ENCODE results near the gene CTU1.

CTU1 gene

DNA sequence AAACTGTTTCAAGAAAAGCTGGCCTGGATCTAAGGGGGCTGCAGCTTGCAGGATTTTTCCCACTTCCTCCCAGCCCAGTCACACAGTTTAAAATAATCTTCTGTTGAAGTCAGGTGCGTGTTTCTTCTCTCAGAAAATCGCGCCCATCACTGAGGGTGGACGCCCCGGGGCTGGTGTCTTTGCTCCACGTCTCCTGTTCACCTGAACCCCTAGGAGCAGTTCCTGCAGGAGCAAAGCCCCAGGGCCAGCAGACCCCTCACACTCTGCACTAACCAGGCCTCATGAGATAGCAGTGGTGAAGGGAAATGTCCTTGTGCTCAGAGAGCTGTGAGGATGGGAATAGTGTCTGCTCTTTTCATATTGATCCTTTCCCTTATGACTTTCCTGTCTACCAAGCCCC, 33.0 kb upstream of the CTU1 start:
- ChIA-PET POLR2A (no interaction called here), CTCF (interaction anchor here (1.2 kb wide), 1 partner anchor 15 kb away, joined by 3 read pairs; no protein-coding TSS in a partner anchor)
- no peak for DNase-seq (ENCODE audit: extremely low spot score)
- TF ChIP-seq, protein P1, sequence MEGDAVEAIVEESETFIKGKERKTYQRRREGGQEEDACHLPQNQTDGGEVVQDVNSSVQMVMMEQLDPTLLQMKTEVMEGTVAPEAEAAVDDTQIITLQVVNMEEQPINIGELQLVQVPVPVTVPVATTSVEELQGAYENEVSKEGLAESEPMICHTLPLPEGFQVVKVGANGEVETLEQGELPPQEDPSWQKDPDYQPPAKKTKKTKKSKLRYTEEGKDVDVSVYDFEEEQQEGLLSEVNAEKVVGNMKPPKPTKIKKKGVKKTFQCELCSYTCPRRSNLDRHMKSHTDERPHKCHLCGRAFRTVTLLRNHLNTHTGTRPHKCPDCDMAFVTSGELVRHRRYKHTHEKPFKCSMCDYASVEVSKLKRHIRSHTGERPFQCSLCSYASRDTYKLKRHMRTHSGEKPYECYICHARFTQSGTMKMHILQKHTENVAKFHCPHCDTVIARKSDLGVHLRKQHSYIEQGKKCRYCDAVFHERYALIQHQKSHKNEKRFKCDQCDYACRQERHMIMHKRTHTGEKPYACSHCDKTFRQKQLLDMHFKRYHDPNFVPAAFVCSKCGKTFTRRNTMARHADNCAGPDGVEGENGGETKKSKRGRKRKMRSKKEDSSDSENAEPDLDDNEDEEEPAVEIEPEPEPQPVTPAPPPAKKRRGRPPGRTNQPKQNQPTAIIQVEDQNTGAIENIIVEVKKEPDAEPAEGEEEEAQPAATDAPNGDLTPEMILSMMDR (IDR thresholded peaks at IDR 0.05; ENCODE audit: control extremely low read depth, extremely low read depth, low read depth, missing control alignments): no peak

DNA sequence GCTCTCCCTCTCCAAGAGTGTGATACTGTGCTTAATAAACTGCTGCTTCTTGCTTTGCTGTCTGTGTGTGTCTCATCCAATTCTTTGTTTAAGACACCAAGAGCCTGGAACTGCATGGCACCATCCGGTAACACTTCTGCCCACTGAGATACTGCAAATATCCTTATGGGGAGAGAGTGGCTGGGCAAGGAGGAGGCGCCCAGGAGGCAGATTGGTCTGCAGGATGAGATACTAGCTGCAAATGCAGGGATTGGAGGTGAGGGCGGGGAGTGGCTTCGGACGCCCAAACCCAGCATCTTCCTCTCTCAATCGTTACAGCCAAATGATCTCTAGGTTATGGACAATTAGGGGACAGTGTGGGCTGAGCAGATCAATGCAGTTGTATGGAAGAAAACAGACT, 32.2 kb upstream of the CTU1 start:
- CTCF ChIA-PET: no interaction called here
- POLR2A ChIA-PET: no interaction called here
- TF ChIP-seq, protein P1 (IDR thresholded peaks at IDR 0.05; ENCODE audit: control extremely low read depth, extremely low read depth, low read depth, missing control alignments): no peak
- no peak for DNase-seq (ENCODE audit: extremely low spot score)

DNA sequence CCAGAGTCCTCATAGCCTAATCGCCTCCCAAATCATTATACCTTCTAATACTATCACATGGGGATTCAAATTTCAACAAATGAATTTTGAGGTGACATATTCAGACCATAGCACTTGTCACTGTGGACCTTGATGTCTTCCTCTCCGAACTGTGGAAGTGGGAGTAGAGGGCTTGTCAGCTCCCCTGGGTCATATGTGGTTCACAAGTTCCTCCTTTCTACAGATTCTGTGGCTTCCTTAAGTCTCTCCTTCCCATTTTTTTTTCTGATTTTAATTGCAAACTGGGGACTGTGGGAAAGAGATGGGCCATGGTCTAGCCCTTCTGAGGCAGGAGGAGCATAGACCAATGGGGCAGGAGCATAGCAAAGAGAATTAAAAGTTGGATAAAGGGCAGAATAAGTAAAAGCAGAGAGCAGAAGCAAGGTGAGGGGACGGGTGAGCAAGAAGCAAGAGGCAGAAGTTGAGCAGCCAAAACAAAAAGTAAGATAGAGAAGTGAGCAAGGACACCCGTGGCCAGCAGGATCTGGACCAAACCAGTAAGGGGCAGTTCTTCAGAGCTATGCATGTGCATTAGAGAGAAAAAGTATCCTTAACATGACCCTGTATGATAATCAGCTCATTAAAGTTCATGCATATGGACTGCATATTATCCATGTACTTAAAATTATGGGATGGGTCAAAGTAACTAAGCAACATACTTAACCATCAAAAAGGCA, 31.2 kb upstream of the CTU1 start:
- POLR2A ChIA-PET: no interaction called here

DNA sequence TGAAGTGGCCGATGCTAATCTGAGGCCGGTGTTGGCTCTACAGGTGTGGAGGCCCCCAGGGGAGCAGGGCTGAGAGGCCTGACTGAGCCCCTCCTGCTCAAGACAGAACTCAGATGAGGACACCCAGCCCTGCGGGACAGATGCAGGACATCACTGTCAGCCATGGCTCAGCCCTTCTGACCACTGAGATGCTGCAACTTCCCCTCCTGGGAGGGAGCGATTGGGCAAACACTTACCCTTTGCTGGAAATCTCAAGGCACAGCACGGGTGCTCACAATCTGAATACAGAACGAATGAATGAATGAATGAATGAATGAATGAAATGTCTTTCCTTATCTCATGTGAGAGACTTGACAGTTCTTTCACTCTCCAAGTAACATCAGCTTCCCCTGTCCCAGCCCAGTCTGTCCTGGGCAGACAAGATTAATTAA, 30.4 kb upstream of the CTU1 start:
- CTCF ChIA-PET: interaction anchor here (1.6 to 1.7 kb wide), 2 partner anchors 9 to 19 kb away, joined by 3 to 9 read pairs; no protein-coding TSS in a partner anchor
- POLR2A ChIA-PET: no interaction called here
- no peak for DNase-seq (ENCODE audit: extremely low spot score)
- TF ChIP-seq, protein P1 (IDR thresholded peaks at IDR 0.05; ENCODE audit: control extremely low read depth, extremely low read depth, low read depth, missing control alignments): no peak

More for the DNA sequence above, 31.2 kb upstream of the CTU1 start:
- no peak for DNase-seq (ENCODE audit: extremely low spot score)
- TF ChIP-seq, protein P1 (IDR thresholded peaks at IDR 0.05; ENCODE audit: control extremely low read depth, extremely low read depth, low read depth, missing control alignments): no peak
- CTCF ChIA-PET: no interaction called here

DNA sequence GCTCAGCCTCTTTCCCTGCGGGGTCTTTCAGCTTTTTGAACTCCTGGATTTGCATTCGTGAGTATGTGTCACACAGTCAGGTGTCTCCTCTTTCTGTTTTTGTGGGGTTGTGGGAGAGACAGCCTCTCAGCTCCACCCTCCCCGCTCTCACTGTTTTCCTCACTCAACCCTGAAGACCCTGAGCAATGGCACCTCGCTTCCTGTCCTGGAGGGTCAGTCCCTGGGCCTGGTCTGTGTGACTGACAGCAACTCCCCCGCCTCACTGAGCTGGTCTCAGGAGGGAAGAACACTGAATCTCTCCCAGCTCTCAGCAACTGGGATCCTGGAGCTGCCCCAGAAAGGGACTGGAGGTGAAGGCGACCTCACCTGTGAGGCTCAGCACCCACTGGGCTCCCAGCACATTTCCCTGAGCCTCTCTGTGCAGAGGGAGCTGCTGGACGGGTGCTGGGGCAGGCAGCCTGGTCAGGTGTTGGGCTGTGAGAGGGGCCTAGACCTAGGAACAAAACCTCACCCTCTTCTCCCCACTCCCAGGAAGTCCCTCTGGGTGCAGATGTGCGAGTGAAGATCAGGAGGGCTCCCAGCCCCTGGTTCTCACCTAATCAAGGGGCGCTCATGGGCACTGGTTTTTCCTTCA, 29.7 kb upstream of the CTU1 start:
- CTCF ChIA-PET: interaction anchor here (1.6 to 1.7 kb wide), 2 partner anchors 10 to 20 kb away, joined by 3 to 9 read pairs; no protein-coding TSS in a partner anchor
- POLR2A ChIA-PET: no interaction called here
- DNase-seq (ENCODE audit: extremely low spot score): no peak
- TF ChIP-seq, protein P1 (IDR thresholded peaks at IDR 0.05; ENCODE audit: control extremely low read depth, extremely low read depth, low read depth, missing control alignments): no peak

DNA sequence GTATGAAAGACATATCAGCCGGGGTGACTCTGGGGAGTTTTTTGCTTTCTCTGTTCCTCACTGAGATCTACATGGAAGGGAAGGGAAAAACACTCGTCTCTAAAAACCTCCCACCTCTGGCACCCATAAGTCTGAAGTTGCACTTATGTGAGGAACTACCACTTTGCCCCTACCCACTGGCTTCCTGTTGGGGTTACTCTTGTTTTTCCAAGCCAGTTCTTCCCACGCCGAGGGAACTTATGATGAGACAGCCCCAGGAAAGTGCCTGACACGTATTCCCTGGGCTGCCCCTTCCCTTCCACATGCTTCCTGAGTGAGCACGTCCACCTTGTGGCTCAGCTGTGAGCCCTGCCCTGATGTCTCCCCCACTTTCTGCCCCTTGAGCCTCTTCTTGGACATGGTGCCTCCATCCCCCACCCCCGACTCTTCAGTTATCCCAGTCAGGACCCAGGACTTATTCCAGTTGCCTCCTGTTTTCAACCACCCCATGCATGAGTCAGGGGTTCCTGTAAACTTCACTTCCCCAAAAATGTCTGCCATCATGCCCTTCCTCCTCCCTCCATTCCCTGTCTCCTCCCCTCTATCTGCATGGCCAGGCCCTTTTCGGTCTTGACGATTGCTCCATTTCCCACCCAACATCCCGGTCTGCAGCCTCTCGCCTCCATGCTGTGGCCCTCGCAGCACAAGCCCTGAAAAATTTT, 28.8 kb upstream of the CTU1 start:
- TF ChIP-seq, protein P1 (IDR thresholded peaks at IDR 0.05; ENCODE audit: control extremely low read depth, extremely low read depth, low read depth, missing control alignments): no peak
- no peak for DNase-seq (ENCODE audit: extremely low spot score)
- CTCF ChIA-PET: interaction anchor here (1.6 to 1.7 kb wide), 2 partner anchors 11 to 21 kb away, joined by 3 to 9 read pairs; no protein-coding TSS in a partner anchor
- POLR2A ChIA-PET: no interaction called here

All from GM10248 (cell line).